Hepatocyte (in vitro differentiated cells): ENCODE data around the gene GHDC.

Source experiments
- CTCF ChIP-seq: fragments of 200-600 bp; sonication (generic); IDR thresholded peaks from 2 replicates; pipeline ENCODE4 v1.5.1; 2016; ENCODE audit warnings: antibody characterized with exemption, mild to moderate bottlenecking; ENCODE audit not compliant: poor library complexity
- EZH2 ChIP-seq: fragments of 200-600 bp; sonication (generic); IDR thresholded peaks from 2 replicates; pipeline ENCODE4 v1.6.1; 2016; ENCODE audit warnings: antibody characterized with exemption, mild to moderate bottlenecking, borderline replicate concordance
- EZH2phosphoT487 ChIP-seq: fragments of 200-600 bp; sonication (generic); IDR thresholded peaks from one replicate; pipeline ENCODE4 v1.6.1; 2018; ENCODE audit warnings: antibody characterized with exemption, mild to moderate bottlenecking, low read depth, moderate library complexity; ENCODE audit not compliant: unreplicated experiment, severe bottlenecking

- TF ChIP-seq CTCF (no peak), EZH2 (no peak), EZH2phosphoT487 (no peak)
Measured at GRCh38 chr17:42188749-42189650, 5.3 kb downstream of the GHDC start.
